CD4-positive, alpha-beta memory T cell (primary cell): ENCODE data around the gene PLK3. TPM values are rescaled to one million over a fixed set of nuclear protein-coding genes. Genes with fewer than 3 reads are reported as not detected.
A peak's percentile ranks its signal among the peaks of the same experiment; 100 is the strongest.

ENCODE experiments used
- CTCF ChIA-PET: fragments of 350-600 bp; sonication (Branson Sonifier 250); formaldehyde crosslinking; loops from one replicate; lab custom pipeline; 2021; ENCODE audit warnings: inconsistent platforms; ENCODE audit not compliant: partially characterized antibody; lab: Charles Lee
- POLR2A ChIA-PET: fragments of 350-600 bp; sonication (Branson Sonifier 250); formaldehyde crosslinking; loops from one replicate; lab custom pipeline; 2021; ENCODE audit not compliant: partially characterized antibody; lab: Charles Lee
- DNase-seq, 5 donors: peaks; one replicate each; pipeline versions ENCODE4 v3.0.0 to v3.0.0-alpha.2; 2020 to 2022; ENCODE audit warnings: mixed read lengths in 1 of 5
- H3K27ac ChIP-seq: one replicate; pipeline ENCODE4 v1.7.0; 2013; ENCODE audit warnings: low read depth, low read length
- H3K27me3 ChIP-seq: 2 replicates; pipeline ENCODE4 v1.7.0; 2013; ENCODE audit warnings: mild to moderate bottlenecking, low read length, moderate library complexity; ENCODE audit not compliant: insufficient read depth
- H3K36me3 ChIP-seq: 2 replicates; pipeline ENCODE4 v1.7.0; 2013; ENCODE audit warnings: mild to moderate bottlenecking, low read length, moderate library complexity; ENCODE audit not compliant: insufficient read depth
- H3K4me1 ChIP-seq: 2 replicates; pipeline ENCODE4 v1.7.0; 2013; ENCODE audit warnings: mild to moderate bottlenecking, low read length, moderate library complexity; ENCODE audit not compliant: insufficient read depth
- H3K4me3 ChIP-seq, 2 donors: one replicate each; pipeline ENCODE4 v1.7.0; 2013; ENCODE audit warnings: low read length in 2 of 2, mild to moderate bottlenecking in 1 of 2
- H3K9me3 ChIP-seq, 2 donors: one replicate each; pipeline ENCODE4 v1.7.0; 2013; ENCODE audit warnings: low read length in 2 of 2, control low read depth in 1 of 2; ENCODE audit not compliant: control insufficient read depth in 1 of 2
- H3K27ac Mint-ChIP-seq, 7 donors: one replicate each; pipeline ENCODE4 v1.8.0; 2020 to 2021; ENCODE audit warnings: mixed read lengths in 7 of 7, mild to moderate bottlenecking in 6 of 7, inconsistent platforms in 3 of 7, moderate library complexity in 3 of 7
- H3K27me3 Mint-ChIP-seq, 2 donors: one replicate each; pipeline ENCODE4 v1.8.0; 2020 to 2021; ENCODE audit warnings: mixed read lengths in 2 of 2
- H3K36me3 Mint-ChIP-seq, 2 donors: one replicate each; pipeline ENCODE4 v1.8.0; 2020 to 2021; ENCODE audit warnings: mixed read lengths in 2 of 2, inconsistent platforms in 1 of 2, mild to moderate bottlenecking in 1 of 2
- H3K4me1 Mint-ChIP-seq, 4 donors: one replicate each; pipeline ENCODE4 v1.8.0; 2020 to 2021; ENCODE audit warnings: mixed read lengths in 4 of 4, mild to moderate bottlenecking in 1 of 4
- H3K4me3 Mint-ChIP-seq, 8 donors: one replicate each; pipeline ENCODE4 v1.8.0; 2020 to 2021; ENCODE audit warnings: mixed read lengths in 8 of 8, mild to moderate bottlenecking in 7 of 8, moderate library complexity in 6 of 8, inconsistent platforms in 3 of 8
- H3K9me3 Mint-ChIP-seq, 8 donors: one replicate each; pipeline ENCODE4 v1.8.0; 2020 to 2021; ENCODE audit warnings: mixed read lengths in 8 of 8, mild to moderate bottlenecking in 5 of 8, inconsistent platforms in 3 of 8, moderate library complexity in 1 of 8
- intact Hi-C: fragments of 100-400 bp; cut with micrococcal nuclease; formaldehyde crosslinking; loops from one replicate; pipeline ENCODE4 v1.15.1; 2023
- polyA plus RNA-seq, 2 donors: library from polyadenylated mRNA; unstranded; fragments of 300-500 nt; fragmentation: Illumina TruSeq; gene quantifications; one replicate each; pipeline ENCODE4 v1.2.3, GENCODE V29; 2021
- total RNA-seq, 2 experiments: library from RNA; stranded (reverse); gene quantifications; one replicate each; pipeline ENCODE4 v1.2.3, GENCODE V29; 2021

PLK3 gene
- total and polyA plus RNA-seq, 4 experiments from 2014 or later, result 37.3 to 153 (median 97.5) TPM

- H3K27ac ChIP-seq, result no peak overlapping the region
- Mint-ChIP-seq H3K4me1 (peaks cover 0 to 2% (median 0%) of the 10 kb centered on the region in 4 donors), H3K4me3 (peak overlapping the region in 1 of 8 donors; percentile 33), H3K36me3 (peaks cover 17 to 22% of the 10 kb centered on the region in 2 donors), H3K27ac (peak overlapping the region in 1 of 7 donors; percentile 85), H3K9me3 (no peaks in the 10 kb centered on the region), H3K27me3 (no peaks in the 10 kb centered on the region)
- no peaks in the 10 kb centered on the region for H3K4me1 ChIP-seq
- DNase-seq, result no peak
- no peaks in the 10 kb centered on the region for H3K9me3 ChIP-seq
- H3K27me3 ChIP-seq, result no peaks in the 10 kb centered on the region
- no peaks in the 10 kb centered on the region for H3K36me3 ChIP-seq
- CTCF ChIA-PET, result no interaction called here
- H3K4me3 ChIP-seq, result no peak overlapping the region
- POLR2A ChIA-PET, result no interaction called here
- intact Hi-C loops, result no loop called here
These were observed 49.5 kb downstream of the PLK3 start for GRCh38 chr1:44849575-44850132.

GRCh38 chr1:44851308-44851707, 51.1 kb downstream of the PLK3 start:
- Histone ChIP-seq H3K27me3 (no peaks in the 10 kb centered on the region), H3K4me1 (no peaks in the 10 kb centered on the region), H3K4me3 (no peak overlapping the region), H3K36me3 (no peaks in the 10 kb centered on the region), H3K27ac (no peak overlapping the region), H3K9me3 (no peaks in the 10 kb centered on the region)
- no peak for DNase-seq
- Mint-ChIP-seq H3K36me3 (peaks cover 22 to 34% of the 10 kb centered on the region in 2 donors), H3K27ac (peak overlapping the region in 1 of 7 donors; percentile 56), H3K9me3 (no peaks in the 10 kb centered on the region), H3K4me3 (no peak overlapping the region), H3K4me1 (peaks cover 0 to 2% (median 0%) of the 10 kb centered on the region in 4 donors), H3K27me3 (no peaks in the 10 kb centered on the region)
- intact Hi-C loops, result no loop called here
- POLR2A ChIA-PET, result interaction anchor here (0.6 kb wide), 1 partner anchor 16 kb away, joined by 5 read pairs; no protein-coding TSS in a partner anchor
- CTCF ChIA-PET, result no interaction called here

- no peaks in the 10 kb centered on the region for H3K27me3 Mint-ChIP-seq
- POLR2A ChIA-PET, result no interaction called here
- H3K36me3 Mint-ChIP-seq, result peaks cover 28 to 36% of the 10 kb centered on the region in 2 donors
These were observed 53.0 kb downstream of the PLK3 start for GRCh38 chr1:44853201-44853600.

DNA sequence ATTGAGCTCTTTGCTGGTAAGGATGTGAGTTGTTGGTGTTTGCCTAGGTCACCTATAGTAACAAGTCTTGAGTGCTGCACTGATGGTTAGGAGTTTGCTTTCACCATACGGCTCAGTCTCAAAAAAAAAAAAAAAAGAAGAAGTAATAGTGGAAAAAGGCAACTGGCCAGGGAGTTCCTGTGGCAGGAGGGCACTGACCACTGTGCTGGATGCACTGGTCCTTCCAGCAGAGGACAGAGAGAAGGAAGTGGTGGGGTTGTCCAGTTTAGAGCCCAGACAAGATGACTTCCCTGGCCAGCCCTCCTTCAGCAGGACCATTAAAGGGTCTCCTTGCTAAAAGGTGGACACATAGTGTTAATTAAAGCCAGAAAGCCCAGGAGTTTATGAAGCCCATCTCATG, 54.8 kb downstream of the PLK3 start:
- Mint-ChIP-seq H3K4me3 (no peak overlapping the region), H3K36me3 (peaks cover 24 to 33% of the 10 kb centered on the region in 2 donors), H3K4me1 (peaks cover 0 to 2% (median 0%) of the 10 kb centered on the region in 4 donors), H3K27me3 (no peaks in the 10 kb centered on the region), H3K9me3 (no peaks in the 10 kb centered on the region), H3K27ac (no peak overlapping the region)
- H3K36me3 ChIP-seq, result no peaks in the 10 kb centered on the region
- no peak for DNase-seq
- no peak overlapping the region for H3K27ac ChIP-seq
- ChIA-PET POLR2A (no interaction called here), CTCF (no interaction called here)
- no peak overlapping the region for H3K4me3 ChIP-seq
- intact Hi-C loops, result no loop called here
- no peaks in the 10 kb centered on the region for H3K27me3 ChIP-seq
- H3K4me1 ChIP-seq, result no peaks in the 10 kb centered on the region
- H3K9me3 ChIP-seq, result no peaks in the 10 kb centered on the region

More at GRCh38 chr1:44853201-44853600, 53.0 kb downstream of the PLK3 start:
- Histone ChIP-seq H3K27ac (no peak overlapping the region), H3K36me3 (no peaks in the 10 kb centered on the region), H3K9me3 (no peaks in the 10 kb centered on the region), H3K4me3 (no peak overlapping the region), H3K27me3 (no peaks in the 10 kb centered on the region), H3K4me1 (no peaks in the 10 kb centered on the region)
- intact Hi-C loops, result no loop called here
- CTCF ChIA-PET, result no interaction called here
- no peak overlapping the region for H3K4me3 Mint-ChIP-seq
- H3K9me3 Mint-ChIP-seq, result no peaks in the 10 kb centered on the region
- peaks cover 0 to 2% (median 0%) of the 10 kb centered on the region in 4 donors for H3K4me1 Mint-ChIP-seq
- no peak overlapping the region for H3K27ac Mint-ChIP-seq
- DNase-seq, result no peak

Other genes with a start within 250 kb of the PLK3 start
- 1 to 10 TPM; 1.7 to 2.2 TPM for gene TMEM53, start 125.9 kb upstream of the PLK3 start, total RNA-seq
- gene TMEM53, start 125.9 kb upstream of the PLK3 start, polyA plus RNA-seq, result 1 to 10 TPM; 3.5 to 5.7 TPM
- gene ARMH1, start 125.7 kb upstream of the PLK3 start, total RNA-seq, result 10 to 100 TPM; 64.0 to 74.5 TPM
- gene ARMH1, start 125.7 kb upstream of the PLK3 start, polyA plus RNA-seq, result 10 to 100 TPM; 26.0 to 30.4 TPM
- not detected for gene RNU5D-1, start 69.2 kb upstream of the PLK3 start, total RNA-seq
- gene RNU5D-1, start 69.2 kb upstream of the PLK3 start, polyA plus RNA-seq, result not detected
- 1 to 10 TPM; 1.4 to 1.5 TPM for gene KIF2C, start 60.5 kb upstream of the PLK3 start, total RNA-seq
- under 1 TPM in 1 of 2 donors, not detected in 1; 0.16 TPM for gene KIF2C, start 60.5 kb upstream of the PLK3 start, polyA plus RNA-seq
- 1,000 to 10,000 TPM; 2,728 to 2,811 TPM for gene RPS8, start 24.8 kb upstream of the PLK3 start, total RNA-seq
- 1,000 to 10,000 TPM in 1 of 2 donors, 100 to 1,000 TPM in 1; 778 to 1,323 TPM for gene RPS8, start 24.8 kb upstream of the PLK3 start, polyA plus RNA-seq
- gene BEST4, start 12.2 kb upstream of the PLK3 start, total RNA-seq, result 1 to 10 TPM; 1.2 to 1.6 TPM
- under 1 TPM in 1 of 2 donors, not detected in 1; 0.20 TPM for gene BEST4, start 12.2 kb upstream of the PLK3 start, polyA plus RNA-seq
- gene DYNLT4, start 7.0 kb downstream of the PLK3 start, total RNA-seq, result under 1 TPM in 1 of 2 experiments, not detected in 1; 0.47 TPM
- gene DYNLT4, start 7.0 kb downstream of the PLK3 start, polyA plus RNA-seq, result 1 to 10 TPM; 1.0 to 1.6 TPM
- gene BTBD19, start 8.1 kb downstream of the PLK3 start, total RNA-seq, result 10 to 100 TPM; 14.8 to 16.8 TPM
- gene BTBD19, start 8.1 kb downstream of the PLK3 start, polyA plus RNA-seq, result under 1 TPM; 0.25 to 0.26 TPM
- 1 to 10 TPM; 1.3 to 1.4 TPM for gene PTCH2, start 42.9 kb downstream of the PLK3 start, total RNA-seq
- gene PTCH2, start 42.9 kb downstream of the PLK3 start, polyA plus RNA-seq, result under 1 TPM in 1 of 2 donors, not detected in 1; 0.20 TPM
- 10 to 100 TPM; 13.7 to 16.1 TPM for gene EIF2B3, start 186.2 kb downstream of the PLK3 start, total RNA-seq
- gene EIF2B3, start 186.2 kb downstream of the PLK3 start, polyA plus RNA-seq, result 10 to 100 TPM; 24.2 to 25.9 TPM
- 10 to 100 TPM; 56.3 to 61.3 TPM for gene HECTD3, start 210.9 kb downstream of the PLK3 start, total RNA-seq
- 10 to 100 TPM; 15.6 to 31.6 TPM for gene HECTD3, start 210.9 kb downstream of the PLK3 start, polyA plus RNA-seq
- 10 to 100 TPM; 46.0 to 52.0 TPM for gene UROD, start 211.9 kb downstream of the PLK3 start, total RNA-seq
- gene UROD, start 211.9 kb downstream of the PLK3 start, polyA plus RNA-seq, result 100 to 1,000 TPM in 1 of 2 donors, 10 to 100 TPM in 1; 77.3 to 114 TPM